Lower leg skin (tissue), 4 donors: ENCODE data around the gene RANBP9. TPM values are rescaled to one million over a fixed set of nuclear protein-coding genes. Genes with fewer than 3 reads are reported as not detected.

Experiments used
- DNase-seq, 2 donors: peaks; one replicate each; pipeline ENCODE4 v3.0.0-alpha.2; 2019; ENCODE audit warnings: low spot score in 2 of 2
- H3K4me3 ChIP-seq: fragments of 200-600 bp; sonication (generic); 2 replicates; pipeline ENCODE4 v1.5.1; 2017; ENCODE audit warnings: mild to moderate bottlenecking, low read depth; ENCODE audit not compliant: poor library complexity, severe bottlenecking
- POLR2A ChIP-seq, 2 donors: fragments of 450-650 bp; IDR thresholded peaks; one replicate each; pipeline ENCODE4 v1.6.1; 2016 to 2017; ENCODE audit warnings: antibody characterized with exemption in 2 of 2, mild to moderate bottlenecking in 1 of 2, moderate library complexity in 1 of 2
- WGBS, 2 donors: methylation state at CpG; one replicate each; pipeline ENCODE4 v1.1.5; 2018; 5-methylcytosine and 5-hydroxymethylcytosine counted together
- intact Hi-C: fragments of 100-400 bp; cut with DNase I; formaldehyde crosslinking; loops from one replicate; pipeline ENCODE4 v1.15.0; 2023; ENCODE audit warnings: low total_unique reads
- total RNA-seq, 4 donors: library from RNA; depleted of rRNA; stranded (reverse); fragments of >200 nt; gene quantifications; one replicate each; pipeline ENCODE4 v1.1.0, GENCODE V29; 2016
- TF ChIP-seq, protein P1 (sequence below), 3 donors: fragments of 450-650 bp; IDR thresholded peaks; one replicate each; pipeline ENCODE4 v1.5.1; 2016; ENCODE audit warnings: antibody characterized with exemption in 3 of 3, mild to moderate bottlenecking in 3 of 3, moderate library complexity in 2 of 3

The RANBP9 gene
- 10 to 100 TPM; 45.4 to 59.3 (median 53.6) TPM for total RNA-seq

DNA sequence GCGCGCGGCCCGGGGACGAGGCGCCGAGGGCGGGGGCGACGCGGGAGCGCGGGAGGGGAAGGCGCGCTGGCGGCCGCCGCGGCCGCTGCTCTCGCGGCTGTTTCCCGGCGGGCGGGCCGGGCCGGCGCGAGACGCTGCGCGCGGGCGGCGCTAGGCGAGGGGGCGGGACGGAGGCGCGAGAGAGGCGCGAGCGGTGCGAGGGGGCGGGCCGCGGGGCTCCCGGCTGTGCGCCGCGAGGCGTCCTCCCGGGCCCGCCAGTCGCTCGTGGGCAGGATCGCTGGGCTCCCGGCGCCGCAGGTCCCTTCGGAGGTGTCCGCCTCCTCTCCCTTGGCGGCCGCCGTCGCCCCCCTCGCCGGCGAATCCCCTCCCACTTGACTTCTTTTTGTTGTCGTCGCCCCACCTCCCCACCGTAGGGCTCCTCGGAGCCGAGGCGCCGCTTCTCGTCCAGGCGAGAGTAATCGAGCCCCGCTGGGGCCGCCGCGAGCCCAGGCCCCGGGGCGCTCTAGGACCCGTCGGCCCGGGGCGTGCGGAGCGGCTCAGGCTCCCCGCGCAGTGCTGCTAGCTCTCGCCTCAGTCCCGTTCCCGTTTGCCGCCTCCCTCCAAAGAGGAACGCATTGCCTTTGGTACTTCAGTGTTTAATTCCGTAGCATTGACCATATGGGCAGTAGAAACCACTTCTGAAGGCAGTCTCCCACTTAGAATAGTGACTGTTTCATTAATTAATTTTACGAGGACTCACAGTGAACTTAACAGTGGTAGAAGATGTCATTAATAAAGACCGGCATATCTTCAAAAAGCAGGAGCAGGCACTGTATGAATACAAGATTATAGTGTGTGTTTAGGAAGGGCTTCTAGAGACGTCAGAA lies at the start of gene RANBP9:
Gene RANBP9 (minus strand): TSS at position 103 of the 866 bp plus-strand sequence. CDS start 330 bp downstream, outside the sequence.
- intact Hi-C loops = no loop called here
- TF ChIP-seq POLR2A (IDR thresholded peaks at IDR 0.05) = peak in 1 of 2 donors; percentile 16
- TF ChIP-seq, protein P1, sequence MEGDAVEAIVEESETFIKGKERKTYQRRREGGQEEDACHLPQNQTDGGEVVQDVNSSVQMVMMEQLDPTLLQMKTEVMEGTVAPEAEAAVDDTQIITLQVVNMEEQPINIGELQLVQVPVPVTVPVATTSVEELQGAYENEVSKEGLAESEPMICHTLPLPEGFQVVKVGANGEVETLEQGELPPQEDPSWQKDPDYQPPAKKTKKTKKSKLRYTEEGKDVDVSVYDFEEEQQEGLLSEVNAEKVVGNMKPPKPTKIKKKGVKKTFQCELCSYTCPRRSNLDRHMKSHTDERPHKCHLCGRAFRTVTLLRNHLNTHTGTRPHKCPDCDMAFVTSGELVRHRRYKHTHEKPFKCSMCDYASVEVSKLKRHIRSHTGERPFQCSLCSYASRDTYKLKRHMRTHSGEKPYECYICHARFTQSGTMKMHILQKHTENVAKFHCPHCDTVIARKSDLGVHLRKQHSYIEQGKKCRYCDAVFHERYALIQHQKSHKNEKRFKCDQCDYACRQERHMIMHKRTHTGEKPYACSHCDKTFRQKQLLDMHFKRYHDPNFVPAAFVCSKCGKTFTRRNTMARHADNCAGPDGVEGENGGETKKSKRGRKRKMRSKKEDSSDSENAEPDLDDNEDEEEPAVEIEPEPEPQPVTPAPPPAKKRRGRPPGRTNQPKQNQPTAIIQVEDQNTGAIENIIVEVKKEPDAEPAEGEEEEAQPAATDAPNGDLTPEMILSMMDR (IDR thresholded peaks at IDR 0.05) = peak in 1 of 3 donors; percentile 12
- peak within 1 kb of the TSS; percentile 86 for H3K4me3 ChIP-seq
- WGBS, 2 donors = 0 to 1% methylated on average over 37 to 68 of the region's 102 CpGs
- peak; percentile 82 to 97 for DNase-seq

DNA sequence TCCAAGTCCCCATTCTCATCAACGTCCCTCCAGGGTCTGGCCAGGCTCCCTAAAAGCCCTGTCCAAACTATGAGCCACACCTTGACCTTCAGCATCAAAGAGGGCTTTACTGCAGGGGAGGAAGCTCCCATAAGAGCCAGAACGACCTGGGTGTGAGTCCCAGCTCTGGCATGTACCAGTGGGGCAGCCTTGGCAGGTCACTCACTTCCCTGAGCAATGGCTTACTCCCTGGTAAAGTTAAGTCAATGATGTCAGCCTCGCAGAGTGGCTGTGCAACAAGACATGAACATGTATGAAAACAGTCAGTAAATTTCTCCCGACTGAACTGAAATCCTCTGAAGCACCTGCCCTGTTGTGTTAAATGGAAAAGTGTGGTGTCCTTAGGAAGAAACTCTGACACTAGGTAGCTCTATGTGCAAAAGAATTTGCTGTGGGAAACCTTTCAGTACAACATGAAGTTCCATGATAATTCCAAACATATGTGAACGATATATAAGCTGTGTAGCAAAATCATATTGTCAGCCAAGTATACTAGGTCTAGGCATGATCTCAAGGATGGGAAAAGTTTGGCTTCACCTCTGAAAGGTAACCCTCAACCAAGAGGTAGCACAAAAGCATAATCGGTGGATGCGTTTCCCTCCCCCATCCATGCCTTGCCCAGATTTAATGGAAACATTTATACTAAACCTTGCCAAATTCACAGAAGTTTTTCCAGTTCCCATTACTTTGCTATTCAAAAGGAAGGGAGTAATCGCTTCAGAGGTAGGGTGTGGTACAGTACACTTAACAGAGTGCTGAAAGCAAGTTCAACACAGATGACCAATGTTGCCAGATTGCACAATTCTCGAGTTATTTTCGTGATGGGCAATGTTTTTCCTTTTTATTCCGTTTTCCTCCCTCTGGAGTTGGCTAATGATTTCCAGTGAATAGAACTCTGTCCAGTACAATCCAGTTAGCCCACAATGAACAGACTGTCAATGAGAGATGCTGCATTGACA lies 49.0 kb upstream of the RANBP9 start:
- TF ChIP-seq, protein P1 (IDR thresholded peaks at IDR 0.05) = no peak
- TF ChIP-seq POLR2A (IDR thresholded peaks at IDR 0.05) = no peak
- intact Hi-C loops = no loop called here
- no peak overlapping the region for H3K4me3 ChIP-seq
- 22 to 24% methylated on average over 11 of the region's 11 CpGs for WGBS, 2 donors
- DNase-seq = peak in 1 of 2 donors; percentile 85

DNA sequence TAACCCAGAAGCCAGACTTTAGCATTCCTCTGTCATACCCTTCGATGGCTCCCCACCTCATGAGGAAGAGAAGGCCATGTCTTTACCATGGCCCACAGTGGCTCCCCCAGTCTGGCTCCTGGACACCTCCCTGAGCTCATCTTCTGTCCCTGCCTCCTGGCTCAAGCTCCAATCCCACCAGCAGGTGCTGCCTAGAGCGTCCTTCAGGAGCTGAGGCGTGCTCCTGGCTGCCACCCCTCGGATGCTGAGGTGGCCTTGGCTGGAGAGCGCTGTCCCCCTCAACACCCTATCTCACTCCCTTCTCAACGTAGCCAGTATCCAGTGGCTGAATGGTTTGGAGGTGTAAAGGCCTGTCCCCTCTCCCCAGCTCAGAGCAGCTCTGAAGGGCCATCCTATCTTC lies 47.4 kb upstream of the RANBP9 start:
- 99% methylated on average over 6 of the region's 6 CpGs for WGBS, 2 donors
- no peak overlapping the region for H3K4me3 ChIP-seq
- TF ChIP-seq POLR2A (IDR thresholded peaks at IDR 0.05) = no peak
- TF ChIP-seq, protein P1 (IDR thresholded peaks at IDR 0.05) = no peak
- no peak for DNase-seq
- intact Hi-C loops = no loop called here

DNA sequence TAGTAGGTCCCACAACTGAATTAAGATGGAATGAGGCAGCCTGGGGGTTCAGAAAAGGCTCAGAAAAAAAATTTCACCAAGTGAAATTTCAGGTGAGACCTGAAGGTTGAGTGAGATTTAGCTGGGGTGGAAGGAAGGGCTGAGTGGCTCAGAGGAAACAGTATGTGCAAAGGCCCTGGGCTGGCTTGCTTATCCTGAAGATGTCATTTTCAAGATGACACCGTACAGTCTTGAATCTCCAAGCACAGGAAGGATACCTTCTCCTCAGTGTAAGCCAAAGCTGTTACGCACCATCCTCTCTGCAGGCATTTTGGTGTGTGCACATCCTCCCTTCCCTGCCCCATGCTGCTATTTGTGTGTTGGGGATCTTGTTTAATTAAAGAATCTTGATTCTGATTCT lies 43.0 kb upstream of the RANBP9 start:
- intact Hi-C loops = no loop called here

DNA sequence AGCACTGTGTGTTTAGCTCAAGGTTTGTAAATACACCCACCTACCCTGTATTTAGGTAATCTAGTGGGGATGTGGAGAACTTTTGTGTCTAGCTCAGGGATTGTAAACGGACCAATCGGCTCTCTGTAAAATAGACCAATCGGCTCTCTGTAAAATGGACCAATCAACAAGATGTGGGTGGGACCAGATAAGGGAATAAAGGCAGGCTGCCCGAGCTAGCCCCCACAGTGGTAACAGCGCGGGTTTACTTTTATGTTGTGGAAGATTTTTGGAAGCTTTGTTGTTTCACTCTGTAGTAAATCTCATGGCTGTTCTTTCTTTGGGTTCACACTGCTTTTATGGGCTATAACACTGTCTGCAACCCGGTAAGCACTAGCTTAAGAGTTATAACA lies 32.1 kb upstream of the RANBP9 start:
- 87 to 94% methylated on average over 7 of the region's 7 CpGs for WGBS, 2 donors
- no peak overlapping the region for H3K4me3 ChIP-seq
- no peak for TF ChIP-seq POLR2A (IDR thresholded peaks at IDR 0.05)
- TF ChIP-seq, protein P1 (IDR thresholded peaks at IDR 0.05) = no peak
- no peak for DNase-seq
- intact Hi-C loops = no loop called here

More for the DNA sequence above, 43.0 kb upstream of the RANBP9 start:
- WGBS, 2 donors = 88 to 94% methylated on average over 2 of the region's 2 CpGs
- TF ChIP-seq, protein P1 (IDR thresholded peaks at IDR 0.05) = no peak
- no peak overlapping the region for H3K4me3 ChIP-seq
- no peak for DNase-seq
